Kidney (tissue), 14 donors: Measurements from ENCODE around the gene GIPC2. TPM values are rescaled to one million over a fixed set of nuclear protein-coding genes. Genes with fewer than 3 reads are reported as not detected.

Source experiments
- DNase-seq, 5 donors: peaks; one replicate each; pipeline ENCODE4 v3.0.0-alpha.2; 2013 to 2020
- FAIRE-seq: peaks from 2 replicates; lab custom pipeline; 2012; peaks lifted over from hg19 to GRCh38; lab: Jason Lieb, UNC
- H3K27ac ChIP-seq, 2 donors: one replicate each; pipeline ENCODE4 v1.7.0; 2013; ENCODE audit warnings: low read depth in 2 of 2, low read length in 2 of 2, inconsistent platforms in 1 of 2
- H3K27me3 ChIP-seq: one replicate; pipeline ENCODE4 v1.7.1; 2013; ENCODE audit warnings: low read length, inconsistent platforms; ENCODE audit not compliant: control insufficient read depth, insufficient read depth
- H3K36me3 ChIP-seq, 3 donors: one replicate each; pipeline versions ENCODE4 v1.7.0 to v1.7.1; 2013; ENCODE audit warnings: low read length in 3 of 3, control low read depth in 1 of 3, inconsistent platforms in 1 of 3; ENCODE audit not compliant: insufficient read depth in 3 of 3, control insufficient read depth in 2 of 3
- H3K4me1 ChIP-seq, 3 donors: one replicate each; pipeline versions ENCODE4 v1.7.0 to v1.7.1; 2013; ENCODE audit warnings: low read length in 3 of 3, inconsistent platforms in 1 of 3, low read depth in 1 of 3; ENCODE audit not compliant: control insufficient read depth in 2 of 3, insufficient read depth in 2 of 3
- H3K4me3 ChIP-seq, 3 donors: one replicate each; pipeline versions ENCODE4 v1.7.0 to v1.8.1; 2013; ENCODE audit warnings: low read length in 3 of 3, control low read depth in 1 of 3, inconsistent platforms in 1 of 3
- H3K9ac ChIP-seq, 3 donors: one replicate each; pipeline versions ENCODE4 v1.7.0 to v1.7.1; 2013; ENCODE audit warnings: low read length in 3 of 3, control low read depth in 1 of 3, inconsistent platforms in 1 of 3
- H3K9me3 ChIP-seq, 3 donors: one replicate each; pipeline versions ENCODE4 v1.7.0 to v1.7.1; 2013; ENCODE audit warnings: low read length in 3 of 3, control low read depth in 1 of 3, inconsistent platforms in 1 of 3; ENCODE audit not compliant: control insufficient read depth in 2 of 3, insufficient read depth in 1 of 3
- intact Hi-C: fragments of 100-400 bp; cut with DNase I; formaldehyde crosslinking; loops from one replicate; pipeline ENCODE4 v1.11.1; 2022
- polyA plus RNA-seq: library from polyadenylated mRNA; stranded (reverse); fragments of 350-450 nt; fragmentation: Illumina TruSeq; extraction: RNeasy Lipid Tissue Mini Kit (QIAGEN cat#74804); gene quantifications from one replicate; pipeline ENCODE4 v1.2.3, GENCODE V29; 2014; ENCODE audit warnings: low read depth, low replicate concordance; ENCODE audit not compliant: insufficient read depth
- total RNA-seq: library from RNA; stranded (reverse); fragmentation: NEBNext Ultra II Directional; extraction: Animal tissue kit (Norgen Biotek cat#: 25700); gene quantifications from one replicate; pipeline ENCODE4 v1.2.1, GENCODE V29; 2021
- TF ChIP-seq, protein P1 (sequence below): IDR thresholded peaks from 3 replicates; pipeline ENCODE4 v1.5.1; 2012; ENCODE audit warnings: mild to moderate bottlenecking, moderate library complexity, borderline replicate concordance; ENCODE audit not compliant: insufficient read depth; ENCODE audit errors: extremely low read depth
- donor health status: control.
- donor health status: control.
- donor health status: control.
- donor health status: control.
- donor health status: control.
- donor health status: DM: yes; HTN: yes; CAD: no.
- donor health status: Normal renal cell carcinoma (clear cell type).

GIPC2 gene
- total and polyA plus RNA-seq, 2 donors from 2014 or later: 10.7 to 20.3 TPM

DNA sequence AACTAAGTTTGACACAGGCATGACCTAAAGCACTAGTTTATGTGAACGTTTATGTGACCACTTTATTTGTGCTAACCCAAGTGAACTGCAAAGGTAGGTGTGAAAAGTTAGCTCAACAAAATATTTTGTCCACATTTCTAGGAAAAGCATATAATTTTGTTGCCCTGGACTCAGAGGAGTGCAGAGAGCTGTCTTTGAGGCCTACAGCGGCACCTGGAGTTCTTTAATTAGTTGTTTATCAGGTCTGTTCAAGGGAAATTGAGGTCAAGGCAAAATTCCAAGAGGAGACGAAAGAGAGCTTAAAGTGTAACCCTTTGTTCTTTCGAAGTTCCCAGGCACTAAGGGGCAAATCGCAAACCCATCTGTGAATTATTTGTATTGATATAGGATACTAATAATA, 1.3 kb downstream of the GIPC2 start:
- Histone ChIP-seq H3K9ac (peak overlapping the region in 1 of 3 donors; percentile 86), H3K4me3 (peak overlapping the region in 2 of 3 donors; percentile 73 to 84), H3K9me3 (no peaks in the 10 kb centered on the region), H3K4me1 (peaks cover 0 to 5% (median 4%) of the 10 kb centered on the region in 3 donors), H3K27ac (peak overlapping the region; percentile 22 to 29), H3K36me3 (no peaks in the 10 kb centered on the region), H3K27me3 (peaks cover 6% of the 10 kb centered on the region)
- intact Hi-C loops: no loop called here
- peak in 2 of 5 donors; percentile 13 to 45 for DNase-seq
- FAIRE-seq: no peak
- TF ChIP-seq, protein P1, sequence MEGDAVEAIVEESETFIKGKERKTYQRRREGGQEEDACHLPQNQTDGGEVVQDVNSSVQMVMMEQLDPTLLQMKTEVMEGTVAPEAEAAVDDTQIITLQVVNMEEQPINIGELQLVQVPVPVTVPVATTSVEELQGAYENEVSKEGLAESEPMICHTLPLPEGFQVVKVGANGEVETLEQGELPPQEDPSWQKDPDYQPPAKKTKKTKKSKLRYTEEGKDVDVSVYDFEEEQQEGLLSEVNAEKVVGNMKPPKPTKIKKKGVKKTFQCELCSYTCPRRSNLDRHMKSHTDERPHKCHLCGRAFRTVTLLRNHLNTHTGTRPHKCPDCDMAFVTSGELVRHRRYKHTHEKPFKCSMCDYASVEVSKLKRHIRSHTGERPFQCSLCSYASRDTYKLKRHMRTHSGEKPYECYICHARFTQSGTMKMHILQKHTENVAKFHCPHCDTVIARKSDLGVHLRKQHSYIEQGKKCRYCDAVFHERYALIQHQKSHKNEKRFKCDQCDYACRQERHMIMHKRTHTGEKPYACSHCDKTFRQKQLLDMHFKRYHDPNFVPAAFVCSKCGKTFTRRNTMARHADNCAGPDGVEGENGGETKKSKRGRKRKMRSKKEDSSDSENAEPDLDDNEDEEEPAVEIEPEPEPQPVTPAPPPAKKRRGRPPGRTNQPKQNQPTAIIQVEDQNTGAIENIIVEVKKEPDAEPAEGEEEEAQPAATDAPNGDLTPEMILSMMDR: peak; percentile 1

DNA sequence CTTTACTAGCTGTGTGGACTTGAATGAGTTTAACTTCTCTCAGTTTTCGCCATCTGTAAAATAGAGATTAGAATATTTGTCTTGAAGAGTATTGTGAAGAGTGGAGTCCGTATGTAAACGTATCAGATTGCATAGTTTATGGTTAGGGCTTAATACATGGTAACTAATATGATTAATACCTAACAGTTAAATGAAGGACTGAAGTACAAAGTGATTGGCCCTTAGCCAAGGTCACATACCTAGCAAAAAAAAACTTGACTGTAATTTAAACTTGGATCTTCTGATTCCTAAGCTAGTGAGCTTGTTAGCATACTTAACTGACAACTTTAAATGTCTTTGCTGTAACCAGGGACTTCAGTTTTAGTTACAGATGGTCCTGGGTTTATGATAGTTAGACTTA, 1.9 kb downstream of the GIPC2 start:
- intact Hi-C loops: no loop called here
- Histone ChIP-seq H3K36me3 (no peaks in the 10 kb centered on the region), H3K4me1 (peaks cover 0 to 5% (median 4%) of the 10 kb centered on the region in 3 donors), H3K27me3 (peaks cover 6% of the 10 kb centered on the region), H3K4me3 (peak overlapping the region in 2 of 3 donors; percentile 73 to 84), H3K9me3 (no peaks in the 10 kb centered on the region), H3K9ac (peak overlapping the region in 1 of 3 donors; percentile 86), H3K27ac (no peak overlapping the region)
- FAIRE-seq: no peak
- peak in 2 of 5 donors; percentile 37 to 40 for DNase-seq
- TF ChIP-seq, protein P1: no peak

DNA sequence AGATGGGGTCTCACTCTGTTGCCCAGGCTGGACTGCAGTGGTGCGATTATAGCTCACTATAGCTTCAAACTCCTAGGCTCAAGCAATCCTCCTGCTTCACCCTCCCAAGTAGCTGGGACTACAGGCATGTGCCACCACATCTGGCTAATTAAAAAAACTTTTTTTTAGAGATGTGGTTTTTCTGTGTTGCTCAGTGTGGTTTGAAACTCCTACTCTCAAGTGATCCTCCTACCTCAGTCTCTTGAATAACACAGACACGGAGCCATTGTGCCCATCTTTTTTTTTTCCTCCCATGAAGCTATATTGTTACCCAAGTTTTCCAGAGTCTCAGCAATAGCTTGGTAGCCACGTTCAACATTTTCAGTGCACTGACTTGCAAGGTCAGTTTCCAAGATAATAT, 2.7 kb downstream of the GIPC2 start:
- Histone ChIP-seq H3K4me3 (peak overlapping the region in 1 of 3 donors; percentile 12), H3K27ac (no peak overlapping the region), H3K27me3 (peaks cover 6% of the 10 kb centered on the region), H3K4me1 (peaks cover 0 to 5% (median 4%) of the 10 kb centered on the region in 3 donors), H3K36me3 (no peaks in the 10 kb centered on the region), H3K9ac (no peak overlapping the region), H3K9me3 (no peaks in the 10 kb centered on the region)
- no peak for FAIRE-seq
- intact Hi-C loops: no loop called here
- no peak for DNase-seq
- TF ChIP-seq, protein P1: no peak

DNA sequence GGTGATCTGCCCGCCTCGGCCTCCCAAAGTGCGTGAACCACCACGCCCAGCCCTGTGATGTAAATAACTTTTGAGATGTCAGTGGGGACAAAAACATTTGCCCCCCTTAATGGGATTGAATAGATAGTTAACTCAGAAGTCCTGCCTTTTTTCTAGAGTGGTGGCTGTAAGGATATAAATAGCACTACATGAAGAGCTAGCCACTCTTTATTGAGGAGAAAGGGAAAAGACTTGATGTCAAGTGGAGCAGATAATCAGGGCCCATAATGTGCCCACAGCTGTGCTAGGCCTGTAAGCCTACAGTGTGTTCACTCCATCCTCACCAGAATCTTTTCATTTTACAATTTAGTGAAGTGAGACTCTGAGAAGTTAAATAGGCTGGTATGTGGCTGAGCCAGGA, 3.6 kb downstream of the GIPC2 start:
- Histone ChIP-seq H3K36me3 (no peaks in the 10 kb centered on the region), H3K9ac (no peak overlapping the region), H3K4me3 (no peak overlapping the region), H3K27ac (no peak overlapping the region), H3K27me3 (peaks cover 6% of the 10 kb centered on the region), H3K4me1 (peaks cover 0 to 5% (median 4%) of the 10 kb centered on the region in 3 donors), H3K9me3 (no peaks in the 10 kb centered on the region)
- TF ChIP-seq, protein P1: no peak
- intact Hi-C loops: no loop called here
- DNase-seq (no peak), FAIRE-seq (no peak)
